HG02885 (cell line): Measurements from ENCODE around the gene SMIM24.
"Not testable (repeated sequence)": the region's sequence is repeated elsewhere in the genome, so short reads cannot be mapped to it uniquely, and the experiment has no call there.

ENCODE experiments used
- ATAC-seq: cut with Tn5 transposase; IDR thresholded peaks from one replicate; pipeline ENCODE4 v1.9.1; 2021; ENCODE audit warnings: mild to moderate bottlenecking; ENCODE audit not compliant: unreplicated experiment, poor library complexity

Gene SMIM24

GRCh38 chr19:3458229-3459088, 21.9 kb downstream of the SMIM24 start:
- no peak for ATAC-seq

GRCh38 chr19:3457528-3458228, 22.6 kb downstream of the SMIM24 start:
- ATAC-seq, result no peak

- ATAC-seq, result no peak
Measured at GRCh38 chr19:3456925-3457527, 23.3 kb downstream of the SMIM24 start.

- no peak for ATAC-seq
Measured at GRCh38 chr19:3455960-3456601, 24.2 kb downstream of the SMIM24 start.

GRCh38 chr19:3455393-3455955, 24.9 kb downstream of the SMIM24 start:
- ATAC-seq, result no peak

- no peak for ATAC-seq
Measured at GRCh38 chr19:3454656-3455392, 25.5 kb downstream of the SMIM24 start.

GRCh38 chr19:3453840-3454239, 26.5 kb downstream of the SMIM24 start:
- no peak for ATAC-seq

GRCh38 chr19:3452942-3453214, 27.4 kb downstream of the SMIM24 start:
- ATAC-seq, result not testable (repeated sequence)

- ATAC-seq, result no peak
Measured at GRCh38 chr19:3452171-3452941, 28.0 kb downstream of the SMIM24 start.

GRCh38 chr19:3451451-3451866, 28.9 kb downstream of the SMIM24 start:
- no peak for ATAC-seq

- ATAC-seq, result no peak
Measured at GRCh38 chr19:3450796-3451411, 29.4 kb downstream of the SMIM24 start.

GRCh38 chr19:3448616-3449334, 31.6 kb downstream of the SMIM24 start:
- no peak for ATAC-seq

GRCh38 chr19:3446657-3447056, 33.7 kb downstream of the SMIM24 start:
- not testable (repeated sequence) for ATAC-seq

- no peak for ATAC-seq
Measured at GRCh38 chr19:3444695-3445234, 35.6 kb downstream of the SMIM24 start.

- no peak for ATAC-seq
Measured at GRCh38 chr19:3443840-3444694, 36.3 kb downstream of the SMIM24 start.

- ATAC-seq, result no peak
Measured at GRCh38 chr19:3442487-3443071, 37.7 kb downstream of the SMIM24 start.

- ATAC-seq, result no peak
Measured at GRCh38 chr19:3441986-3442329, 38.4 kb downstream of the SMIM24 start.
